ENCODE measurements around the gene PRR23E.

PRR23E gene

DNA sequence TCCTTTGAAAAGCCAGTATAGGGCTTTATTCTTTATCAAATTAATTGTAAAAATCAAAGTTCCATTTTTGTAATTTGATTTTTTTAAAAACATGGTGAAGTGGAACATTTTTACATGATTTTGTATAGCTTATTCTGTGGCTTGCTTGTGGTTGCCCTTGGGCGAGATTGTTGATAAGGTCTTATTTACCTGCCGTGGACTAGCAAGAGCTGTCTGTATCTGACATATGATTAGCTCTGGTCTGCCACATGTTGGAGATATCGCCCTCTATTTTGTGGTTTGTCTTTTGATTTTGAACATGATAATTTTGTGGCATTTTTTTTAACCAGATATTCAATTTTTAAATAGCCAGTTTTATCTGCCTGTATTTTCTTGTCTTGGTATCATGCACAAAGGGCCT, 844 bp downstream of the PRR23E start:
- Histone ChIP-seq H3K9ac (ENCODE audit: low read depth, low read length) (no peak overlapping the region), H3K36me3 (ENCODE audit: insufficient read depth, low read depth, low read length) (no peaks in the 10 kb centered on the region), H3K9me3 (ENCODE audit: insufficient read depth, low read depth, low read length) (peaks cover 7% of the 10 kb centered on the region; the same call in 1 of the 2 replicates), H3K4me1 (ENCODE audit: insufficient read depth, low read length) (no peaks in the 10 kb centered on the region), H3K4me3 (ENCODE audit: low read length) (no peak overlapping the region), H3K27ac (ENCODE audit: low read length) (no peak overlapping the region), H3K27me3 (ENCODE audit: insufficient read depth, low read length) (no peaks in the 10 kb centered on the region)

- no peak overlapping the region for H3K4me3 ChIP-seq (ENCODE audit: low read length)
- no peaks in the 10 kb centered on the region for H3K4me1 ChIP-seq (ENCODE audit: insufficient read depth, low read length)
- H3K36me3 ChIP-seq (ENCODE audit: insufficient read depth, low read depth, low read length) = no peaks in the 10 kb centered on the region
- H3K27ac ChIP-seq (ENCODE audit: low read length) = no peak overlapping the region
- H3K27me3 ChIP-seq (ENCODE audit: insufficient read depth, low read length) = no peaks in the 10 kb centered on the region
- peaks cover 7% of the 10 kb centered on the region; the same call in 1 of the 2 replicates for H3K9me3 ChIP-seq (ENCODE audit: insufficient read depth, low read depth, low read length)
- H3K9ac ChIP-seq (ENCODE audit: low read depth, low read length) = no peak overlapping the region
These were observed 1.8 kb downstream of the PRR23E start for GRCh38 chr3:127194601-127195187.

DNA sequence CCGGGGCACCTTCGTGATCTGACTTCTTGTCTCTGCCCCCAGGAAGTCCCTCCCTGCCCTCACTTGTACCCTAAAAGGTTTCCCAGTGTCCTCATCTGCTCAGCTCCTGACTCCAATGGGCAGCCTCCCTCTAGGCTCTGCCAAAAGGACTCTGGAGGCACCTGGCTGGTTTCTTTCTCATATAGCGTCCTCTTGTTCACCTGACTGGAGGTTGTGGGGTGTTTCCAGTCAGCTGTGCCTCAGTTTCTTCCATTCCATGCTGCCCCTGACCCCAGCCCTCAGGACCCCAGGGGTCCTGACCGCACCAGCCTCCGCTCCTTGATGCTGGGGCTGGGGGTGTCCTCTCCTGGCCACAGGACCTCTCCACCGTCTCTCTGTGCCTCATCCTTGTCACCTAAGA, 2.5 kb downstream of the PRR23E start:
- no peak overlapping the region for H3K4me3 ChIP-seq (ENCODE audit: low read length)
- no peak overlapping the region for H3K27ac ChIP-seq (ENCODE audit: low read length)
- no peaks in the 10 kb centered on the region for H3K36me3 ChIP-seq (ENCODE audit: insufficient read depth, low read depth, low read length)
- no peaks in the 10 kb centered on the region for H3K4me1 ChIP-seq (ENCODE audit: insufficient read depth, low read length)
- H3K27me3 ChIP-seq (ENCODE audit: insufficient read depth, low read length) = no peaks in the 10 kb centered on the region
- peaks cover 7% of the 10 kb centered on the region; the same call in 1 of the 2 replicates for H3K9me3 ChIP-seq (ENCODE audit: insufficient read depth, low read depth, low read length)
- no peak overlapping the region for H3K9ac ChIP-seq (ENCODE audit: low read depth, low read length)

DNA sequence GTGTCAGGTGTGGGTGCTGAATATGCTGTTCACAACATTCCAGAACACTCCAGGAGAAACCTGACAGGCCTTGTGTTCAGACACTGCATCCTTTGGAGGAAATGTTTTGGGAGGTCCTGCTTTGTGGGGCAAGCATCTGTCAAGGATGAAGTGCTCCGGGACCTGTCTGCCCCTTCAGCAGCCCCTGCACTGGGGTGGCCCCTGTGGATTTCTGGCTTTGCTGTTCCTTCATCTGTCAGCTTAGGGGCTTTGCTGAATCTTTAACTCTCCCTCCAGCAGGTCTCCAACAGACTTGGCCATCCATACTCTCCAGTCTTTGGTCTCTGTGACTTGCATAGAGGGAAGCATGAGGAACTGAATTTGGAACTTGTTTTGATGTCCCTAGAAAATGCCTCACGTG, 3.1 kb downstream of the PRR23E start:
- H3K4me3 ChIP-seq (ENCODE audit: low read length) = no peak overlapping the region

GRCh38 chr3:127196466-127197299, 3.8 kb downstream of the PRR23E start:
- H3K9me3 ChIP-seq (ENCODE audit: insufficient read depth, low read depth, low read length) = no peaks in the 10 kb centered on the region
- H3K27ac ChIP-seq (ENCODE audit: low read length) = no peak overlapping the region
- H3K27me3 ChIP-seq (ENCODE audit: insufficient read depth, low read length) = no peaks in the 10 kb centered on the region
- H3K4me1 ChIP-seq (ENCODE audit: insufficient read depth, low read length) = no peaks in the 10 kb centered on the region
- no peak overlapping the region for H3K4me3 ChIP-seq (ENCODE audit: low read length)
- no peaks in the 10 kb centered on the region for H3K36me3 ChIP-seq (ENCODE audit: insufficient read depth, low read depth, low read length)
- H3K9ac ChIP-seq (ENCODE audit: low read depth, low read length) = no peak overlapping the region

More for the DNA sequence above, 3.1 kb downstream of the PRR23E start:
- H3K27ac ChIP-seq (ENCODE audit: low read length) = no peak overlapping the region
- H3K27me3 ChIP-seq (ENCODE audit: insufficient read depth, low read length) = no peaks in the 10 kb centered on the region
- peaks cover 1% of the 10 kb centered on the region; the same call in 1 of the 2 replicates for H3K9me3 ChIP-seq (ENCODE audit: insufficient read depth, low read depth, low read length)
- no peaks in the 10 kb centered on the region for H3K4me1 ChIP-seq (ENCODE audit: insufficient read depth, low read length)
- H3K9ac ChIP-seq (ENCODE audit: low read depth, low read length) = no peak overlapping the region
- no peaks in the 10 kb centered on the region for H3K36me3 ChIP-seq (ENCODE audit: insufficient read depth, low read depth, low read length)

- no peak overlapping the region for H3K4me3 ChIP-seq (ENCODE audit: low read length)
- no peak overlapping the region for H3K9ac ChIP-seq (ENCODE audit: low read depth, low read length)
- H3K9me3 ChIP-seq (ENCODE audit: insufficient read depth, low read depth, low read length) = no peaks in the 10 kb centered on the region
- no peak overlapping the region for H3K27ac ChIP-seq (ENCODE audit: low read length)
- H3K27me3 ChIP-seq (ENCODE audit: insufficient read depth, low read length) = no peaks in the 10 kb centered on the region
- no peaks in the 10 kb centered on the region for H3K36me3 ChIP-seq (ENCODE audit: insufficient read depth, low read depth, low read length)
- H3K4me1 ChIP-seq (ENCODE audit: insufficient read depth, low read length) = no peaks in the 10 kb centered on the region
These were observed 4.6 kb downstream of the PRR23E start for GRCh38 chr3:127197300-127198189.

DNA sequence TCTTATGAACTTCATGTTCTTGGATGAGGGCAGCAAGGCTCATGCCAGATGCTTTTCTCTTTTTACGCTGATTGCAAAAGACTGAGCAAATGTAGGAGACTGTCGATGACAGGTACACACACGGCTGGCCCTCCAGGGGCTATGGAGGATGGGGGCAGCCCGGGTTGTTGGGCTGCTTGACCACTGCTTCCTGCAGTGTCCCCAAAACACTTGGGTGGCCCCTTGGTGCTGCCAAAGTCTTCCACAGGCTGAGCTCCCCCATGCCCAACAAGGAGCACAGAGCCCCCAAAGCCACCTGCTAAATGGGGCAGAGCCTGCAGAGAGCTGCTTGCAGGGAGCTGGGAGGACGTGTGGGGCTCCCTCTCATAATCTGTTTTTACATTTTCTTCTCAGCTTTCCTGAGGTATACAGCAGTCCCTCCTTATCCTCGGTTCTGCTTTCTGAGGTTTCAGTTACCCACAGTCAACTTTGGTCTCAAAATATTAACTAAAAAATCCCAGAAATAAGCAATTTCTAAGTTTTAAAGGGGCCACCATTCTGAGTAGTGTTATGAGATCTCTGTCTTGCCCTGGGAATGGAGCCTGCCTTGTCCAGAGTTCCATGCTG, 7.3 kb downstream of the PRR23E start:
- Histone ChIP-seq H3K4me3 (ENCODE audit: low read length) (no peak overlapping the region), H3K9ac (ENCODE audit: low read depth, low read length) (no peak overlapping the region)

DNA sequence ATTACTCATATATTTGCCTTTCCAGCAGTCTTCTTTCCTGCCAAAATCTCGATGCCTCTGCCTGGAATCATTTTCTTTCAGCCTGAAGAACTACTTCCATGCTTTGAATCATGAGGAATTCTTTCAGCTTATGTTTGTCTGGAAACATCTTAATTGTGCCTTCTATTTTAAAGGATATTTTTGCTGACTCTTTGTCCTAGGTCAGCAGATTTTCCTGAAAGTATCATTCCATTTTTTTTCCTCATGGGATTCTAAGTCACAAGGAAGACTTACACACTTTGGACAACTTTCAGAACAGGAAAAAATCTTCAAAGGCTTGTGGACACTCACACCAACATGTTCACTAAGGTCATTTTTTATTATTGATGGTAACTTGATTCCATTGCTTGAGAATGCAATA, 10.1 kb downstream of the PRR23E start:
- Histone ChIP-seq H3K4me3 (ENCODE audit: low read length) (no peak overlapping the region), H3K27ac (ENCODE audit: low read length) (no peak overlapping the region), H3K36me3 (ENCODE audit: insufficient read depth, low read depth, low read length) (no peaks in the 10 kb centered on the region), H3K4me1 (ENCODE audit: insufficient read depth, low read length) (no peaks in the 10 kb centered on the region), H3K9me3 (ENCODE audit: insufficient read depth, low read depth, low read length) (no peaks in the 10 kb centered on the region), H3K27me3 (ENCODE audit: insufficient read depth, low read length) (no peaks in the 10 kb centered on the region), H3K9ac (ENCODE audit: low read depth, low read length) (no peak overlapping the region)

More for the DNA sequence above, 7.3 kb downstream of the PRR23E start:
- Histone ChIP-seq H3K9me3 (ENCODE audit: insufficient read depth, low read depth, low read length) (no peaks in the 10 kb centered on the region), H3K27me3 (ENCODE audit: insufficient read depth, low read length) (no peaks in the 10 kb centered on the region), H3K27ac (ENCODE audit: low read length) (no peak overlapping the region), H3K36me3 (ENCODE audit: insufficient read depth, low read depth, low read length) (no peaks in the 10 kb centered on the region), H3K4me1 (ENCODE audit: insufficient read depth, low read length) (no peaks in the 10 kb centered on the region)

DNA sequence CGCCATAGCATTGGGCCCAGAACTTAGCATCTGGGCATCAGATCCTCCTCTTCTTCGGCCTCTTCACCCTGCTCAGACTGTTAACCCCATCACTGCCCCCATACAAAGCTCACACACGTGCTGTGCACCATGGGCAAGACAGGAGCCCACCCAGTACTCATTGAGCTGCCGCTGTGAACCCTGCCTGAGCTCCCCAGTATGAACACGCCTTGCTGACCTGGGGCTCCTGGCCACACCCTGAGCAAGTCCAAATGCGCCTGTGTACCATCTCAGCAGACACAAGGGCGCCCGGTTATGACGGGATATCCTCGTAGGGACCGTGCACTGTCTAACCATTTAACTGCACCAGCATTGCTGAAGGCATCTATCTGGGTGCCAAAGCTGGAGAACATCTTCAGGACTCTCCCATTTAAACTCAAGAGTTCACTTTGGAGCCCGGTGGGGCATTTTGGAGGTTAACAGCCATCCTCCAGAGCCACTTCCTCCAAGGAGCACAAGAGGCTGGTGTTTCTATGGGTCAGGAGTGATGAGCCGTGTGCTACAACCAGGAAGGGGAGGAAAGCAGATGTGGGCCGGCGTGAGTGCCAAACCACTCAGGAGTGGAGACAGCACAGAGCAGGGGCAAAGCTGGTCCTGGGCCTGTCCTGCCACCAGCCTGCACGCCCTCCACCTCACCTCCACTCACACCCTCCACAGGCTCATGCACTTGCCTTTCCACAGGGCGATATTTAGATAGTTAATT, 12.1 kb downstream of the PRR23E start:
- H3K27ac ChIP-seq (ENCODE audit: low read length) = no peak overlapping the region
- H3K4me3 ChIP-seq (ENCODE audit: low read length) = no peak overlapping the region
- no peaks in the 10 kb centered on the region for H3K27me3 ChIP-seq (ENCODE audit: insufficient read depth, low read length)
- no peak overlapping the region for H3K9ac ChIP-seq (ENCODE audit: low read depth, low read length)
- H3K9me3 ChIP-seq (ENCODE audit: insufficient read depth, low read depth, low read length) = no peaks in the 10 kb centered on the region
- no peaks in the 10 kb centered on the region for H3K4me1 ChIP-seq (ENCODE audit: insufficient read depth, low read length)
- no peaks in the 10 kb centered on the region for H3K36me3 ChIP-seq (ENCODE audit: insufficient read depth, low read depth, low read length)

DNA sequence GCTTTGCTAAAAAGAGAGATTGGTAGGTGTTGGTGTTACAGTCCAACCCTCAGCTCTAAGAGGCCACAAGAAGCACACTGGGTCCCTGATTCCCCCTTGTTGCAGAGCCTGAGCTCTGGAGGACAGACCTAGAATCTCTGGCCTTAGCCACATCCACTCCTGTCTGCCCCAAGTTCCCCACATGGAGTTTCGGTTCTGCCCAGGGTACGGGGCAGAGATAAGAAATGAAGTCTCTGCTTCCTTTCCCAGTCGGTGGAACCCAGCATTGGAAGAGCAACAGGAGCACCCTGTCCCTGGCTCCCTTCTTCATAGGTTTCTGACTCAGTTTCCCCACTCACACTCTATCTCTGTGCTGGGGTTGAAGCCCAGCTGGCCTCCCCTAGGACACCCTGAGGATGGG, 13.2 kb downstream of the PRR23E start:
- H3K4me1 ChIP-seq (ENCODE audit: insufficient read depth, low read length) = no peaks in the 10 kb centered on the region
- H3K9ac ChIP-seq (ENCODE audit: low read depth, low read length) = no peak overlapping the region

More for the DNA sequence above, 13.2 kb downstream of the PRR23E start:
- H3K4me3 ChIP-seq (ENCODE audit: low read length) = no peak overlapping the region
- H3K36me3 ChIP-seq (ENCODE audit: insufficient read depth, low read depth, low read length) = no peaks in the 10 kb centered on the region
- no peaks in the 10 kb centered on the region for H3K9me3 ChIP-seq (ENCODE audit: insufficient read depth, low read depth, low read length)
- no peaks in the 10 kb centered on the region for H3K27me3 ChIP-seq (ENCODE audit: insufficient read depth, low read length)
- no peak overlapping the region for H3K27ac ChIP-seq (ENCODE audit: low read length)

Measured in iPS-20b (cell line).